ENCODE measurements around the gene CABP7. TPM values are rescaled to one million over a fixed set of nuclear protein-coding genes. Genes with fewer than 3 reads are reported as not detected.

CABP7 gene
- total and polyA plus RNA-seq, 2 of the 8 experiments (the other 6 are each of a cell fraction or from before 2014, with no cell fraction given): 0.20 to 0.36 TPM

DNA sequence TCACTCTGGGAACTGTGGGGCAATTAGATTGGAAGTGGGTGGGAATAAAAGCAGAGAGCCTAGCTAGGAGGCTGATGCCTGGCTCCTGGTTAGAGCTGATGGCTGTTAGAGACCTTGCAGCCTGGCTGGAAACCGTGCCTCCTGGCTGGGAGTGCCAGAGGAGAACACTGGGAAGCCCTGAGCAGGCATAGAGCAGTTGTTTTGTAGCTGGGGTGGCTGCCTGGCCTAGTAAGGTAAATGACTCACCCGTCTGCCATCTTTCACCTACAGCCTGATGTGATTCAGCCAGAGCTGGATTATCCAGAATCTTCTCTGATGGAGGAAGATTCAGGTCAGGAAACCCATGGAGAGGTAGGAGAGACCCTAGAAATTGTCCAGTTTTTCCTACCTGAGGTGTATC is 53.4 kb downstream of the CABP7 start:
- H3K9me3 ChIP-seq (ENCODE audit: insufficient read depth in 2 of 2, low read depth in 1 of 2, low read length in 1 of 2): no peaks in the 10 kb centered on the region
- H2BK15ac ChIP-seq (ENCODE audit: low read length): no peak overlapping the region
- H3K56ac ChIP-seq (replicated peaks; ENCODE audit: insufficient read length, low read depth, low read length): no peak overlapping the region
- no peak overlapping the region for H3K4me2 ChIP-seq (ENCODE audit: insufficient read depth in 1 of 2, low read depth in 2 of 2, low read length in 2 of 2)
- DNase-seq (ENCODE audit: low read depth in 1 of 2, low spot score in 2 of 2): peak in 1 of 2 experiments; percentile 23
- no peak overlapping the region for H2BK12ac ChIP-seq (ENCODE audit: low read depth, low read length)
- no peak overlapping the region for H3K23ac ChIP-seq (ENCODE audit: insufficient read length)
- H3K36me3 ChIP-seq (ENCODE audit: control insufficient read depth in 2 of 4, insufficient read depth in 4 of 4, low read length in 3 of 4): peaks cover 3 to 13% (median 6%) of the 10 kb centered on the region in 4 experiments; a peak in 6 of 8 replicates
- no peak overlapping the region for H3K9ac ChIP-seq (replicated peaks in 1 of 4; ENCODE audit: extremely low read depth in 1 of 4, low read depth in 3 of 4, low read length in 3 of 4)
- no peak overlapping the region for H3K4ac ChIP-seq (replicated peaks; ENCODE audit: insufficient read length, low read depth, low read length)
- POLR2A ChIA-PET (ENCODE audit: partially characterized antibody): interaction anchor here (0.7 to 1.1 kb wide), 2 partner anchors 12 to 17 kb away, joined by 3 read pairs; no protein-coding TSS in a partner anchor
- H4K91ac ChIP-seq (replicated peaks; ENCODE audit: insufficient read length, low read length): no peak overlapping the region
- H2AFZ ChIP-seq (ENCODE audit: low read length): no peak overlapping the region
- no peak overlapping the region for H3K27ac ChIP-seq (ENCODE audit: low read depth, low read length)
- H3K79me2 ChIP-seq (ENCODE audit: control insufficient read depth in 1 of 2, insufficient read depth in 2 of 2, low read length in 2 of 2): peaks cover 1 to 2% of the 10 kb centered on the region in 2 experiments; a peak in 2 of 4 replicates
- no peaks in the 10 kb centered on the region; the same call in 1 of the 2 replicates for H3K23me2 ChIP-seq (ENCODE audit: low read depth, low read length)
- no peak overlapping the region for H2BK5ac ChIP-seq (ENCODE audit: low read depth, low read length)
- H3K4me1 ChIP-seq (replicated peaks in 1 of 4; ENCODE audit: control insufficient read depth in 3 of 4, insufficient read depth in 4 of 4, low read length in 3 of 4): peaks cover 0 to 2% (median 1%) of the 10 kb centered on the region in 4 experiments; a peak in 4 of 7 replicates
- CTCF ChIA-PET (ENCODE audit: partially characterized antibody): interaction anchor here (0.6 to 5.2 kb wide), 22 partner anchors 10 to 508 kb away, joined by 3 to 33 read pairs (median 4); no protein-coding TSS in a partner anchor
- no peaks in the 10 kb centered on the region for H3K27me3 ChIP-seq (replicated peaks in 1 of 4; ENCODE audit: control insufficient read depth in 3 of 4, extremely low read depth in 1 of 4, insufficient read depth in 3 of 4, low read length in 3 of 4)
- no peak overlapping the region for H2BK20ac ChIP-seq (ENCODE audit: low read length)
- 53% methylated on average over 2 of the region's 2 CpGs; no CpG with 5 or more reads in 1 of the 2 experiments for WGBS, 2 experiments (ENCODE audit: extremely low coverage in 1 of 2, insufficient coverage in 1 of 2, insufficient read length in 1 of 2, insufficient replicate concordance in 2 of 2, low coverage in 1 of 2, low lambda C conversion rate in 2 of 2, missing lambda C conversion rate in 1 of 2)
- no peak overlapping the region for H3K18ac ChIP-seq (ENCODE audit: extremely low read depth, low read length)
- H4K5ac ChIP-seq (ENCODE audit: insufficient read length, low read depth, low read length): no peak overlapping the region
- H3K4me3 ChIP-seq (ENCODE audit: extremely low read depth in 1 of 4, insufficient read depth in 2 of 4, low read depth in 3 of 4, low read length in 4 of 4): no peak overlapping the region
- H3K79me1 ChIP-seq (ENCODE audit: low read depth, low read length): peaks cover 2% of the 10 kb centered on the region; the same call in 1 of the 2 replicates
- no peak overlapping the region for H2BK120ac ChIP-seq (replicated peaks; ENCODE audit: low read depth, low read length)
- TF ChIP-seq POLR2AphosphoS5 (IDR thresholded peaks at IDR 0.05; ENCODE audit: low read depth, low read length) (peak; percentile 71; the same call in 1 of the 2 replicates), TEAD4 (IDR thresholded peaks at IDR 0.05; ENCODE audit: low read depth, low read length) (no peak)
- no peak overlapping the region for H2AK5ac ChIP-seq (ENCODE audit: low read depth, low read length)
- no peak overlapping the region for H3K14ac ChIP-seq (ENCODE audit: insufficient read length)
- no peak for FAIRE-seq
- no peak overlapping the region for H4K8ac ChIP-seq (ENCODE audit: extremely low read depth, insufficient read depth, low read length)
- H4K20me1 ChIP-seq (replicated peaks in 1 of 2; ENCODE audit: control insufficient read depth in 1 of 2, insufficient read depth in 2 of 2, low read length in 2 of 2): peaks cover 0 to under 1% of the 10 kb centered on the region in 2 experiments

Data from H1 (cell line).